Measurements from ENCODE around the gene ATP1A2. TPM values are rescaled to one million over a fixed set of nuclear protein-coding genes. Genes with fewer than 3 reads are reported as not detected.

ATP1A2 gene
- total RNA-seq, 1 donor from 2014 or later = not detected

DNA sequence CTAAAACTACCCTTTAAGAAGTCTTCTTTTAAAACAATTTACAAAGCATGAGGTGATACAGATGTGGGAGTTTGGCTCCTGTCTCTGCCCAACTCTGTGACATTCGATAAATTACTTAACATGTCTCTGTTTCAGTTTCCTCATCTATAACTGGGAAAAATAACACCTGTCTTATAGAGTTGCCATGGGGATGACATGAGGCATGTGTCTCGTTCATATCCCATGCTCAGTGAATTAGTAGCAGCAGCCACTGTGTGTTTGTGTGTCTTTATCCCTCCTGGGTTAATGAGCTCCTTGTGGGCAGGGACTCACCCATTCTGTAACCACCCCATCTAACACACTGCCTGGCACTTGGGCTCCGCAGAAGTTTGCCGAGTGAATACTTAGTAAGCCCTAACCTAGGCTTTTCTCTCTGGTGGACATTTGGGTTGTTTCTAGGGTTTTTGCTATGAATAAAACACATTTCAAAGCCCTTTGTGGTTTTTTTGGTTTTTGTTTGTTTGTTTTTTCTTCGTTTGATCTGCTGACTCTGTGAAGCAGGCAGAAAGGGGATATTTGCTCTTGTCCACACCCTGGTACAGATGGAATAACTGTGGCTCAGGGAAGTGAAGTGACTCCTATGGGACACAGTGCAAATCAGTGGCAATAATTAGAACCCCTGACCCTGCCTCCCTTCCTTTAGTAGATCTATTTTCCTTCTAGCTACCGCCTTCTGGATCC is 35.0 kb upstream of the ATP1A2 start:
- Mint-ChIP-seq H3K4me3 (no peak overlapping the region), H3K27ac (no peak overlapping the region), H3K27me3 (peaks cover 47% of the 10 kb centered on the region), H3K9me3 (no peaks in the 10 kb centered on the region), H3K4me1 (peaks cover 17% of the 10 kb centered on the region), H3K36me3 (ENCODE audit: low read depth) (no peaks in the 10 kb centered on the region)
- intact Hi-C loops (cut with micrococcal nuclease) = loop anchor here (5.0 kb wide), 1 partner anchor 48 kb away; the partner anchor contains the start of gene PIGM
- DNase-seq = no peak

DNA sequence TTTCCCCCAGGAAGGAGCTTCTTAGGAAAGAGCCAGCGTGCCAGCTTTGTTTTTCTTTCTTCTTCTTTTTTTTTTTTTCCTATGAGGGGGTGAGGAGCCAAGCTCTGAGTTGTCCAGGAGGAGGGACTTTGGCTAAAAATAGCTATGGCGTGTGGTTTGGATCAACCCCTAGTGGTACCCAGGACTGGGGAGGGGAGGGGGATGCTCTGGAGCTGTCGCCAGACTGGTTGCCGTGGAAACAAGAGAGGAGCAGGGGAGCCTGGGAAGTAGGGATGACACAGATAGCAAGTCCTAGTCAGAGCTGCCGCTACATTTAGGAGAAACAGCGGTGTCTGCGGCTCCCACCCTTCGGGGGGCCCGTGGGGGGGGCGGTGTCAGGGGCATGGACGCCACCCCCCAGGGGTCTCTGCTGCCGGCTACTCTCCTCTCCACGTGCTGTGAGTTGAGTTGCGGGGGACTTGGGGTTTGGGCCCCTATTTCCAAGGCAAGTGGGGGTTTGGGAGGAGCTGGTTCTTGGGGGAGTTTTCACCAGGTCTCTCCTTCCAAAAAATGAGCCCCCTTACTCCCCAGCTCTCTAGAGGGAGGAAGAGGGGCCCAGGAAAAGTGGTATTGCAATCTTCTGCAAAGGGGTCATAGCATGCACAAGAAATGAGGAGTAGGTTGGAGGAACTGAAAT is 34.2 kb upstream of the ATP1A2 start, which contains the start of gene KCNJ9:
Gene KCNJ9, plus strand, starts transcription at position 278 of the 676 bp plus-strand sequence. CDS start 2,493 bp downstream, outside the sequence.
- Mint-ChIP-seq H3K4me3 (no peak within 1 kb of the TSS), H3K36me3 (ENCODE audit: low read depth) (peaks cover 4% of the 10 kb centered on the region), H3K27ac (no peak within 1 kb of the TSS), H3K9me3 (no peaks in the 10 kb centered on the region), H3K27me3 (peaks cover 46% of the 10 kb centered on the region), H3K4me1 (peaks cover 24% of the 10 kb centered on the region)
- no peak for DNase-seq
- intact Hi-C loops (cut with micrococcal nuclease) = loop anchor here (5.0 kb wide), 1 partner anchor 49 kb away; the partner anchor contains the start of gene PIGM

DNA sequence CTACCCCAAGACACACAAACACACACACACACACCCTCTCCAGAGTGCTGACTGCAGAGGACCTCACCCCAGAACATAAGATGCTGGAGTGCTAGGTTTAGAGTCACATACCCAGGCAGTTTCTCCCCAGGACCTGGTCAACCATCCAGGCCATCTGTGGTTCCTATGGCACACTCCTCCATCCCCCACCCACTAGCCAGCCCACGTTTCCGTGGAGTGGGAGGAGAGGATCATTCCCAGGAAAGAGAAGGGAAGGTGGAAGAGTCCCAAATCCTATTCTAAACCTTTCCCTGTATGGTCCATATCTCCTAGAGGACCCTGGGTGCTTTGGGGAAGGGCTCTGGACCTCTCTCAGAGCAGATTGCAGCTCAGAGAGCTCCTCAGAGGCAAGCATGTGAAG is 33.1 kb upstream of the ATP1A2 start:
- H3K4me3 Mint-ChIP-seq = no peak overlapping the region
- no peak overlapping the region for H3K27ac Mint-ChIP-seq
- DNase-seq = no peak
- no peaks in the 10 kb centered on the region for H3K9me3 Mint-ChIP-seq
- H3K4me1 Mint-ChIP-seq = peaks cover 24% of the 10 kb centered on the region
- peaks cover 4% of the 10 kb centered on the region for H3K36me3 Mint-ChIP-seq (ENCODE audit: low read depth)
- intact Hi-C loops (cut with micrococcal nuclease) = loop anchor here (5.0 kb wide), 1 partner anchor 50 kb away; the partner anchor contains the start of gene PIGM
- H3K27me3 Mint-ChIP-seq = peaks cover 42% of the 10 kb centered on the region

DNA sequence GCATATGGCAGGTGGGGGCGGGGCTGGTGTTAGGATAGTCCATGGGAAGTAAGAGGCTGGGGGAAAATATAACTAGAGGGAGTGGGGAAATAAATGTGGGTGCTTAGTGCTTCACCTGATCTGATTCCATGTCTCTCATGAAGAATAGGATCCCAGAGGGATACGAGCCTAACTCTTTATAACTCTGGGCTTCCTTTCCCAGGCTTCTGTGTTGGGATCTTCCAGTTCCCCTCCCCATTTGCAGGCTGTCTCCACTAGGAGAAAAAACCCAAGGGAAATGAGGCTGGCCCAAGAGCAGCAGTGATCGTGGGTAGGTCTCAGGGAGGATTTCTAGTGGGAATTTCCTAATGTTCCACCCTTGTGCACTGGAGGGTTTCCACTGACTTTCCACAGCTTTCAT is 32.6 kb upstream of the ATP1A2 start:
- H3K27me3 Mint-ChIP-seq = peaks cover 41% of the 10 kb centered on the region
- no peaks in the 10 kb centered on the region for H3K9me3 Mint-ChIP-seq
- peaks cover 4% of the 10 kb centered on the region for H3K36me3 Mint-ChIP-seq (ENCODE audit: low read depth)
- H3K27ac Mint-ChIP-seq = no peak overlapping the region
- peaks cover 24% of the 10 kb centered on the region for H3K4me1 Mint-ChIP-seq
- no peak for DNase-seq
- intact Hi-C loops (cut with micrococcal nuclease) = loop anchor here (5.0 kb wide), 1 partner anchor 51 kb away; the partner anchor contains the start of gene PIGM
- H3K4me3 Mint-ChIP-seq = no peak overlapping the region

DNA sequence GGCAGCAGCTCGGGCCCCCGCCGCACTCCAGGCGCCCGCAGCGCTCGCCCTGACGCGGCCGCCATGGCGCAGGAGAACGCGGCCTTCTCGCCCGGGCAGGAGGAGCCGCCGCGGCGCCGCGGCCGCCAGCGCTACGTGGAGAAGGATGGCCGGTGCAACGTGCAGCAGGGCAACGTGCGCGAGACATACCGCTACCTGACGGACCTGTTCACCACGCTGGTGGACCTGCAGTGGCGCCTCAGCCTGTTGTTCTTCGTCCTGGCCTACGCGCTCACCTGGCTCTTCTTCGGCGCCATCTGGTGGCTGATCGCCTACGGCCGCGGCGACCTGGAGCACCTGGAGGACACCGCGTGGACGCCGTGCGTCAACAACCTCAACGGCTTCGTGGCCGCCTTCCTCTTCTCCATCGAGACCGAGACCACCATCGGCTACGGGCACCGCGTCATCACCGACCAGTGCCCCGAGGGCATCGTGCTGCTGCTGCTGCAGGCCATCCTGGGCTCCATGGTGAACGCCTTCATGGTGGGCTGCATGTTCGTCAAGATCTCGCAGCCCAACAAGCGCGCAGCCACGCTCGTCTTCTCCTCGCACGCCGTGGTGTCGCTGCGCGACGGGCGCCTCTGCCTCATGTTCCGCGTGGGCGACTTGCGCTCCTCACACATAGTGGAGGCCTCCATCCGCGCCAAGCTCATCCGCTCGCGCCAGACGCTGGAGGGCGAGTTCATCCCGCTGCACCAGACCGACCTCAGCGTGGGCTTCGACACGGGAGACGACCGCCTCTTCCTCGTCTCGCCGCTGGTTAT is 31.4 kb upstream of the ATP1A2 start:
- DNase-seq = peak; percentile 93
- H3K27ac Mint-ChIP-seq = no peak overlapping the region
- no peaks in the 10 kb centered on the region for H3K9me3 Mint-ChIP-seq
- peak overlapping the region; percentile 51 for H3K4me3 Mint-ChIP-seq
- intact Hi-C loops (cut with micrococcal nuclease) = loop anchor here (1.0 to 5.0 kb wide), 2 partner anchors 38 to 52 kb away; partner anchors contain the start of gene PIGM
- H3K27me3 Mint-ChIP-seq = peaks cover 34% of the 10 kb centered on the region
- peaks cover 7% of the 10 kb centered on the region for H3K36me3 Mint-ChIP-seq (ENCODE audit: low read depth)
- peaks cover 19% of the 10 kb centered on the region for H3K4me1 Mint-ChIP-seq

DNA sequence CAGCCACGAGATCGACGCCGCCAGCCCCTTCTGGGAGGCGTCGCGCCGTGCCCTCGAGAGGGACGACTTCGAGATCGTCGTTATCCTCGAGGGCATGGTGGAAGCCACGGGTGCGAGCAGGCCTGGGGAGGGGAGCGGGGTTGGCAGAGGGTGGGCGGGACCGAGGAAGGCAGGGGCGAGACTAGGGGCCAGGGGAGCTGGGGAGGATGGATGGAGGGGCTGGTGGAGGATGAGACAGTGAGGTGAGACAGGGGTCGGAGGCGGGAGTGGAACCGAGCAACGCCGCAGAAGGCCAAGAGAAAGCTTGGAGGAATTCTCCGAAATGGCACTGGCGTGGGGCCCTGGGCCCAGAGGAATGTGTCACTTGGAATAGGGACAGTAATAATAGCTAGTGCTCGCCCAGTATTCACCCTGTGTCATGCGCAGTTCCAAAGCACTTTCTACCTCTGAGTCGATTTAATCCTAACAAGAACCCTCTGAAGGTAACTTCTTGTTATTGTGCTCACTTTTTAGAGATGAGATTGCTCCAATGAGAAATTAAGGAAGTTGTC is 30.7 kb upstream of the ATP1A2 start:
- H3K9me3 Mint-ChIP-seq = no peaks in the 10 kb centered on the region
- H3K27me3 Mint-ChIP-seq = peaks cover 32% of the 10 kb centered on the region
- no peak overlapping the region for H3K4me3 Mint-ChIP-seq
- no peak overlapping the region for H3K27ac Mint-ChIP-seq
- H3K36me3 Mint-ChIP-seq (ENCODE audit: low read depth) = peaks cover 7% of the 10 kb centered on the region
- no peak for DNase-seq
- H3K4me1 Mint-ChIP-seq = peaks cover 19% of the 10 kb centered on the region
- intact Hi-C loops (cut with micrococcal nuclease) = loop anchor here (1.0 to 5.0 kb wide), 2 partner anchors 39 to 53 kb away; partner anchors contain the start of gene PIGM

DNA sequence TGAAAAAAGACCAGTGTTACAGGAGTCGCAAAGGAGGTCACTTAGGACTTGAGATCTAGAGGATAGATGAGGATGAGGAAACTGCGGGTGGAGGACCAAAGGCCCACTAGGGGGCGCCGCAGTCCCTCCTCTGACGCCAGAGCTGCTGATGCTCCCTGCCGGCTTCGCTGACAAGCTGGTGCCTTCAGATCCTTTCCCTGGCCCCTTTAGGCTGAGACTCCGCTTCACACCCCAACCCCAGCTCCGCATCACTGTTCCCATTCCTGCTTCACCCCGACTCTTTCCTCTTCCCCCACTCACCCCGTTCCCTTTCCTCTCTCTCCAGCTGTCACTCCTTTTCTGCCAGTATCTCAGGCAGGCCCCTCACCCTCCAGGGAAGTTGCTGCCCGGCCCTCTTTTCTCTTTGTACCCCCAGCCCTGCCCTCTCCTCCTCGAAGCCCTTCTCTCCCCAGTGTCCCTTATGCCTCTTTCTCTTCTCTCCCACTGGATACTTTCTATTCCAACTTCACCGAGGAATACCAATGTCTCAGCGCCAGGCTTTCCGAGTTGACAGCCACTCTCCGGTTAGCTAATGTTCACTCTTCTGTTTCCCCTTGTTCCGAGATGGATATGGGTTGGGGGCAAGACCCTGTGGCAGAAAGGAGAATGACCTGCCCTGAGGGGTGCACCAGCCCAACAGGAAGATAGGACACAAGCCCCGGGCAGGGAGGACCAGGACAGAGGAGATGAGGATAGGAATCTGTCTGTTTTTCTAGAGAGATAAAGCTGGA is 29.7 kb upstream of the ATP1A2 start:
- Mint-ChIP-seq H3K27ac (no peak overlapping the region), H3K27me3 (peaks cover 21% of the 10 kb centered on the region), H3K4me1 (peaks cover 16% of the 10 kb centered on the region), H3K9me3 (no peaks in the 10 kb centered on the region), H3K36me3 (ENCODE audit: low read depth) (peaks cover 10% of the 10 kb centered on the region), H3K4me3 (no peak overlapping the region)
- intact Hi-C loops (cut with micrococcal nuclease) = no loop called here
- peak; percentile 93 for DNase-seq

DNA sequence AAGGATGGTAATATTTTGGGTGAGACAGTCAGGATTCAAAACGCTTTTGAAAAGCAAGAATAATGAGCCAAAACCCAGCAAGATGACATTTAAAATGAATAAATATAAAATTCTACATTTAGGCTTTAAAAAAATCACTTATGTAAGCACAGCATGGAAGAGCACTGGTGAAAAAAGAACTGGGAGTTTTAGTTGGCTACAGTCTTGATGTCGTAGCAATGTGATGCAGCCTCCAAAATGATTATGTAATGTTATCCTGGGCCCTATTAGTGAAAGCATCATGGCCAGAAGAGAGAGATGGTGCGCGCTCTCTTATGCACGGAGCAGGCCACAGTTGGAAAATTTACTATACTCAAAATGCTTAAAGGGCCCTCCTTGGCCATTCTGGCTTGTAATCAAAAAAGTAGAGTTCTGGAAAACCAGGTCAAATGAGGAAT is 29.1 kb upstream of the ATP1A2 start:
- peaks cover 16% of the 10 kb centered on the region for H3K27me3 Mint-ChIP-seq
- no peak overlapping the region for H3K27ac Mint-ChIP-seq
- H3K4me3 Mint-ChIP-seq = no peak overlapping the region
- DNase-seq = no peak
- peaks cover 12% of the 10 kb centered on the region for H3K4me1 Mint-ChIP-seq
- no peaks in the 10 kb centered on the region for H3K9me3 Mint-ChIP-seq
- H3K36me3 Mint-ChIP-seq (ENCODE audit: low read depth) = peaks cover 10% of the 10 kb centered on the region
- intact Hi-C loops (cut with micrococcal nuclease) = no loop called here

DNA sequence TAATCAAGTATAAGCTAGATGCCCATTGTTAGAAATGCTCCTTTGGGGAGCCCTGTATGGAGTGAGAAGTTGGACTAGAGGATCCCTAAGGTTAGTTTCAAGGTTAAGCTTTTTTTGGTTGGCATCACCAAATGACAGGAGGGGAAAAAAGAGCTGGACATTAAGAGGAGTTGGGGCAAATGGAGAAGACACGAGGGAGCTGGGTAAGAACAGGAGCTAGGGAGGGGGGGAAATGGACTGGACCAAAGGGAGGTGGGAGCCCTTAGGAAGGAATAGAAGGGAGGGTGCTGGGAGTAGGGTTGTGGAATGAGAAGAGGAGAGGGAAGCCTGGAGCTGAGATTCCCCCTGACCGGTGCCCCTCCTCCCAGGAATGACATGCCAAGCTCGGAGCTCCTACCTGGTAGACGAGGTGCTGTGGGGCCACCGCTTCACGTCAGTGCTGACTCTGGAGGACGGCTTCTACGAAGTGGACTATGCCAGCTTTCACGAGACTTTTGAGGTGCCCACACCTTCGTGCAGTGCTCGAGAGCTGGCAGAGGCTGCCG is 28.4 kb upstream of the ATP1A2 start:
- H3K36me3 Mint-ChIP-seq (ENCODE audit: low read depth) = peaks cover 12% of the 10 kb centered on the region
- H3K9me3 Mint-ChIP-seq = no peaks in the 10 kb centered on the region
- no peak for DNase-seq
- H3K27me3 Mint-ChIP-seq = peaks cover 11% of the 10 kb centered on the region
- H3K4me1 Mint-ChIP-seq = peaks cover 12% of the 10 kb centered on the region
- intact Hi-C loops (cut with micrococcal nuclease) = no loop called here
- H3K27ac Mint-ChIP-seq = no peak overlapping the region
- H3K4me3 Mint-ChIP-seq = no peak overlapping the region

DNA sequence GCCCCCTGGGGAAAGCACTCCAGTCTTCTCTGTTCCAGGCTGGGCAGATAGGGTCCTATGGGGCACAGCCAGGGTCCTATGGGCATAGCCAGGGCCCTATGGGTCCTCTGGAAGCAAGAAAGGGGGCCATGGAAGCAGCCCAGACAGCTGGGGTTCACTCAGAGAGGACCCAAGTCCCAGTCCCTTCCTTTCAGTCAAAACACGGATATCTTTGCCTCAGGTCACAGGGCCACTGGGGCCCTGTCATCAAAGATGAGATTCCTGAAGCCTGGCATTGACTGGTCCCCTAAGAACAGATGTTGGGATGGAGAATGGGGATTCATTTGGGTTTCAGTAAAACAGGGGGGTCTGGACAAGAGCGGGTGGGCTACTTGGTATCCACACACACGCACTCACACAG is 25.7 kb upstream of the ATP1A2 start:
- DNase-seq = no peak
- Mint-ChIP-seq H3K36me3 (ENCODE audit: low read depth) (peaks cover 14% of the 10 kb centered on the region), H3K27me3 (no peaks in the 10 kb centered on the region), H3K27ac (no peak overlapping the region), H3K9me3 (no peaks in the 10 kb centered on the region), H3K4me3 (no peak overlapping the region), H3K4me1 (peaks cover 10% of the 10 kb centered on the region)
- intact Hi-C loops (cut with micrococcal nuclease) = no loop called here

DNA sequence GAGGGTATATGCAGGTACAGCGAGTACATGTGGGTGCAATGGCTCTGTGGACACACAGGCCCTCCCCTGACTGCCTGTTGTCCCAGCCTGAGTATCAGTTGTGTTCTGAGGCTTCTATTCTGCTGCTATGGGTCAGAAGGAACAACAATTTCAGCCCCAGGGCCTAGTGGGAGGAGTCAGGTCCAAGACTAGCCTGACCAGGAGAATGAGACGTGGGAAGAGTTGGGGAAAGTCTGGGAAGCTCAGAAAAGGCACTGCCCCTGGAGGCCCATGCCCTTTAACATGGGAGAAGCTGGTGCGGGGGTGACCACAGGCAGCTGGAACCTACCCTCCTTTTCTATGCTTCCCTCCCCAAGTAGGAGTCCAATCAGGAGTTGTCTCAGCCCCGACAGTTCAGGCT is 24.8 kb upstream of the ATP1A2 start:
- peaks cover 12% of the 10 kb centered on the region for H3K36me3 Mint-ChIP-seq (ENCODE audit: low read depth)
- no peak for DNase-seq
- H3K27me3 Mint-ChIP-seq = no peaks in the 10 kb centered on the region
- H3K27ac Mint-ChIP-seq = no peak overlapping the region
- intact Hi-C loops (cut with micrococcal nuclease) = no loop called here
- peaks cover 8% of the 10 kb centered on the region for H3K4me1 Mint-ChIP-seq
- no peaks in the 10 kb centered on the region for H3K9me3 Mint-ChIP-seq
- H3K4me3 Mint-ChIP-seq = no peak overlapping the region

DNA sequence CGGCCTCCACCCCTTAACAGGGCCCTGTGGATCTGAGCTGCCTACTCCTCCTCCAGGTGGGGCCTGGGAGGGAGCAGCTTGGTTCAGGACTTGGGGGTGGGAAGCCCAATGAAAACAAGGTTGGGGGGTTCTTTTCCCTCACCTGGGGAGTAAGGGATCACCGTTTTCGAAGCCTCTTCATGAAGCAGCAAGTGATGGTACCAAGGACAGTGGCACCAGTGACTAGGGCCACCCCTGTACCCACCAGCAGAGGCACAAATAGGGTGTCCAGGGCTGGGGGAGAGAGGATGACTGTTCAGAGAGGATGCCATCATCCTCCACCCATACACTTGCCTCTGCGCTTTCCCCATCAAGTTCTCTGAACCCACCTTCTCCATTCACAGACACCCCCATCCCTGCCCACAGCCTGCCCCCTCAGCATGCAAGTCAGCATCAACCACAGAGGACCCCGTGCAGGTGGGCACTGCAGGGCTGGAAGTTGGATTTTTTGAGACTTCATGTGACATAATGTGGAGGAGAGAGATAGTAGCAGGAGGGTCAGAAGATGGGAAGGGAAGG is 23.8 kb upstream of the ATP1A2 start:
- Mint-ChIP-seq H3K9me3 (no peaks in the 10 kb centered on the region), H3K4me1 (peaks cover 11% of the 10 kb centered on the region), H3K36me3 (ENCODE audit: low read depth) (peaks cover 9% of the 10 kb centered on the region), H3K4me3 (no peak overlapping the region), H3K27me3 (no peaks in the 10 kb centered on the region), H3K27ac (peak overlapping the region; percentile 34)
- intact Hi-C loops (cut with micrococcal nuclease) = no loop called here
- no peak for DNase-seq
